HG02759 (cell line): ENCODE data around the gene SHISA6.

Source experiments
- ATAC-seq: cut with Tn5 transposase; IDR thresholded peaks from one replicate; pipeline ENCODE4 v1.9.1; 2021; ENCODE audit warnings: mild to moderate bottlenecking, moderate library complexity; ENCODE audit not compliant: unreplicated experiment

Gene SHISA6

DNA sequence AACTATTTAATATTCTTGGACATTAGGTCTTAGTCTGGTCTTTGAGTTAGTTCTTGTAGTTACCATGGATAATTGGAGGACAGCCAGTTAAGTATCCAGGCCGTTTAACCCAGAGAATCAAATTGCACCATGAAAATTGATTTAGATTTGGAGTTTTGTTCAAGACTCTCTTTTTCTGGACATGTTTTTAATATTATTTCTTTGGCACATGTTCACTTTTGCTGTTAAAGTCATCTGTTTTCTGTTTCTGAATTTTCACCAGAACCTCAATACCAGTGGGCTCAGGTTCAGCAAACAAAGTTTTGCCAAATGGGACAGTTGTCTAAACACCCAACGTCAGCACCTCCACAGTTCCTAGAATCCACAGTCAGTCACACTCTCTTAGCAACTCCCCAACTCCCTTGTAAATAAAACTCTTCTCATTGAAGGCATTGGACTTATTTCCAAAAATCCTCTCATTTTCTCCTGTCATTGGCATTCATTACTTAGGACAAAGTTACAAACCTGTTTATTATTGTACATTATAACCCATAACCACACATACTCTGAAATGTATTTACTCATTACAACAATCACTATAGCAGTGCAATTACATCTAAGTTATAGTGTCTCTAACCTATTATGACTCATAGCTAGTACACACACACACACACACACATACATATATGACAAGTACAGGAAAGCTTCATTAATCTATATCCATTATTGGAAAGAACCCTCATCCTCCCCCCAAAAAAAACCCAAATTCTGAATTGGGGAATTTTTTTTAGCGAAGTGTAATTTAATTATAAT, 323.8 kb downstream of the SHISA6 start:
- ATAC-seq, result no peak

DNA sequence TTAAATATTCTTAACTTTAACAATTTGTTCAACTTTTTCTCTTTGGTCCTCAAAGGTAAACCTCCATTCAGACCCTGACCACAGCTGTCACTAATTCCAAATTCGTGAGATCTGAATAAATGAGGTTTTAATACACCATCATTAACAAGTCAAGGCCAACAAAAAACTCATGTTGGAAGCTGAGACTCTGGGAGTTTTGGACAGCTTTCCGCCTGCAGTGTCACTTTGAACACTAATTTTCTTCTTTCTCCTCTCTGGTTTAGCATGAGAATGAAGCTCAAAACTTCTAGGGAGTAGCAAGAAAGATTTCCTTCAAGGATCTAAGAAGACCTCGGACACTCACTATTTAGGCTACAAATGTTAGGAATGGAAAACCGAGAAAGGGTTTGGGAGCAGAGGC, 324.6 kb downstream of the SHISA6 start:
- ATAC-seq, result no peak

DNA sequence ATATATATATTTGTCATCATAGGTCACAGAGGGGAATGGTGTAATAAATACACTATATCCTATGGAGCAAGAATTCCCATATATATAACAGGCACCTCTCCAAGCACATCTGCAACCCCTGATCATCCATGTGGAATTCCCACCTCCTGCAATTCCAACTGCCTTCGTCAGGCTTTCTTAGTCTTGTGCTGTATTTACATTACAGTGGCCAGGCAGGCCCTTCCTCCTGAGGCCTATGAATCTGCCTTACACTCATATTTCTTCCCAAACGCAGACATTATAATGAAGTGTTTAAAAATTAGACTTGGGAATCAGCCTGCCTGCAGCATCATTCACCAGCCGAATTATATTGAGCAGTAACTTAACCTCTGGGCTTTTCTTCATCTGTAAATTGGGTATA, 338.0 kb downstream of the SHISA6 start:
- ATAC-seq, result no peak

DNA sequence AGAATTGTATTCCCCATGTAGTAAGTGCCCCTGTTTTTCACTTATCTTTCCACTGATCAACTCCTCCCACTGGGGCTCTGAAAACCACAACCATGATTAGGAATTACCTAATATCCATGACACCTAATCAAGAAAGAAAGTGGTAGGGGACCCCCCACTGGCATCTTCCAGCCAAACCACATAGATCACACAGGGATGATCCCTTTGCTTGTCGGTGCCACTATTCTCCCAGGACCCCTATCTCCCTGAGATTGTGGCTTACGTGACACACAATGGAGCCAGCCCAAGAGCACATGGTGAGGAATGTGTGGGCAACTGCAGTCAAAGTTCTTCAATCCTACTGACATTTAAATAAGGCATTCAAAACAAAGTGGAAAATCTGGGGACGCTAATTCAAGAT, 339.7 kb downstream of the SHISA6 start:
- no peak for ATAC-seq

DNA sequence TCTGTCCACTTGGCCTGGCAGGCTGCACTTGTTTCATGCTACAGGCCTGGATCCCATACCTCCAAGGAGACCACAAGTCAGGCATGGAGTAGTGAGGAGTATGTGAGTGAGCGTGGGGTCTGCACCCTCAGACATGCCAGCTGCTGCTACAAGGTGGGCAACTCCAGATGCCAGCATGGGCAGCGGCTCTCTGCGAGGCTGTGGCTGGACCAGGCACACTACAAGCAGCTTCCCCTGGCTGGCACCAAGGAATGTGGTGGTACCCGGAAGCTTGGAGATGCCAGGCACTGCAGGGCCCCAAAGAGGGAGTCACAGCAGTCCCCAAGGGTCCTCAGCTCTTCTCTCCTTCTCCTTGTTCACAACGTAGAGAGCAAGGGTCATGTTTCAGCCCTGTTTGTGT, 341.2 kb downstream of the SHISA6 start:
- no peak for ATAC-seq

DNA sequence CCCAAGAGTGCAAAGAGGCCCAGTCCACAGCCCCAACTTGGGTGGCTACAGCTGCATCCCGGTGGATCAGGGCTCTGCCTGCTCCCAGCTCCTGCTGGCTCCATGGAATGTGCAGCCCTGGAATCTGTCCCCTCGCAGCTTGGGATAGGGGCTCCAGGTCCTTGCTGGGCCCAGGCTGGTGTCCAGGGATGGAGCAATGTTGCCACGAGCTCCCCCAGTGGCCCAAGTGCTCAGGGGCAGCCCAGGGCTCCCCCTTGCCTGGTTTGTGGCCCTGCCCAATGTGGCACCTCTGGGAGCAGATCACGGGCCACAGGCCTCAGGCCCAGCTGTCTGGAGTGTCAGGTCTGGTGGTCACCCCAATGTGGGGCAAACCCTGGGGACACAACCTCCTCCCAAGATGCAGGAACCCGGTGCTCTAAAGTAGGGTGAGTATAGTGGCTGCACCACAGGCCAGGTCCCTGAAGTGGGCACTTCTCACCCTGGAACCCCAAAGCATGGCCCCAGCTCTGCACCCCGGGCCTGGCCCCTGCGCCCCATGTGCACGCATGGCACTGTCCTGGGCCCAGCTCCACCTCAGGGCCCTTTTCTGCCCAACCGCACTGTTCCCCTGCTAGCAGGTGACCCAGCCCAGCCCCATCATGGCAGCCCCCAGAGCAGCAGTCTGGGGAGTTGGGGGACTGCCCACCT, 342.4 kb downstream of the SHISA6 start:
- no peak for ATAC-seq

DNA sequence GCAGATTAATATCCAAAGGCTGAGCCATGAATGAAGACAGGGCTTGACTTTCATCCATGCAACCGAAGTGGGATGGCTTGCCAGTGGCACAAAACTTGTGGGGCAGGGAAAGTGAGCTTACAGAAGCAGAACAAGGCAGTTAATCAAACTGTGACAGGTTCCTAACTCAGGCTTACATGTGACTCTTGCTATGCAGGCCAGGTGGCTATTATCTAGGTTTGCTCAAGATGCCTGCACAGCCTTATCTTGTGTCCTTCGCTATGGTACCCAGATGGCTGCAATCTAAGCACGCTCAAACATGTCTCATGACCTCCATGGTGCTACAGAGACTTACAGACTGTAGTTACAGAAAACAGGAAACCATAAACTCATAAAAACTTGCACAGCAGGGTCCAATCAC, 348.7 kb downstream of the SHISA6 start:
- ATAC-seq, result no peak

DNA sequence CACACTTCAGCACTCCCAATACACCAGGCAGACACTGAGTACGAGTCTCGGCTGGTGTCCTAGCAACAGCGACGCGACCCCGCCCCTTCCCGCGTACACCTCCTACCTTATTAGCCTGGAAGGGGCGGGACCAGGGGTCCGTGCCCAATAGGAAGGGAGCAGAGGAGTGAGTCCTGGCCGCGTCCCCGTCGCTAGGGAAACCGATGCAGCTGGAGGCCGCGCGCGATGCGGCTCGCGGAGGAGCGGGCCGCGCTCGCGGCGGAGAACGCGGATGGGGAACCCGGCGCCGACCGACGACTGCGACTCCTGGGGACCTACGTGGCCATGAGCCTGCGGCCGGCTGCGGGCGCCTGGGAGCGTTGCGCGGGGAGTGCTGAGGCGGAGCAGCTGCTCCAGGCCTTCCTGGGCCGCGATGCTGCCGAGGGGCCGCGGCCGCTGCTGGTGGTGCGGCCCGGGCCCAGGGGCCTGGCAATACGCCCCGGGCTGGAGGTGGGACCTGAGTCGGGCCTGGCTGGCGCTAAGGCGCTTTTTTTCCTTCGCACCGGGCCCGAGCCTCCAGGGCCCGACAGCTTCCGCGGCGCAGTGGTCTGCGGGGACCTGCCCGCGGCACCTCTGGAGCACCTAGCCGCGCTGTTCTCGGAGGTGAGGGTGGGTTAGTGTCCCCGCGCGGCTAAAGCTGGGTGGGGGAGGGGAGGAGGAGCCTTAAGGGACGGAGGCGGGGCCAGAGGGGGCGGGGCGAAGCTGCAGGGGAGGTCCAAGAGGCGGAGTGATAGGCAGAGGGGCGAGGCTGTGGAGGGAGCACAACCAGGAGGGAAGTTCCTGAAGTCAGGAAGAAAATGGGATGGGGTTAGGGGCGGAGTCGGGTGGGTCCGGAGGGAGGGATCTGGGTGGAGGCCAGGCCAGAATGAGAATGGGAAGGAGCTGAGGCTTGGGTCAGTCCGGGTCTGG, 357.5 kb downstream of the SHISA6 start, which contains the start of gene DNAH9:
DNAH9 (plus strand) TSS at position 197 of the 948 bp plus-strand sequence; CDS start at position 226, 29 bp downstream.
- ATAC-seq, result no peak

DNA sequence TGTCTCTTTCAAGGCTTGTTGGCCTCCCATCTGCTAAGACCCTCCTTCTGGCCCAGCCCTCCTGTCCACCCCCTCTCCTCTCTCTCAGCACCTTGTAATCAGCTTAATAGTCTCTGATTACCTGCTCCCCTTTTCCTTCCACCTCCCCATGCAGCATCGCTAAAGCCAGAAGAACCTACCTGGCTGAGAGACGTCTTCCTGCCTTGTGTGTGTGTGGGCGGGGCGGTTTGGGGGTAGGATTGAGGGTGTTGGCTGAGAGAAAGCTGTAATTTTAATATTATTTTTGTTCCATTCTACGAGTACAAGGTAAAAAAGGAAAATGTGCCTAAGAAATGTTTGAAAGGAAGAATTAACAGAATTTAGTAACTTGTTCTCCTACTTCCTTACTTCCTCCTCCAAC, 360.6 kb downstream of the SHISA6 start:
- no peak for ATAC-seq

DNA sequence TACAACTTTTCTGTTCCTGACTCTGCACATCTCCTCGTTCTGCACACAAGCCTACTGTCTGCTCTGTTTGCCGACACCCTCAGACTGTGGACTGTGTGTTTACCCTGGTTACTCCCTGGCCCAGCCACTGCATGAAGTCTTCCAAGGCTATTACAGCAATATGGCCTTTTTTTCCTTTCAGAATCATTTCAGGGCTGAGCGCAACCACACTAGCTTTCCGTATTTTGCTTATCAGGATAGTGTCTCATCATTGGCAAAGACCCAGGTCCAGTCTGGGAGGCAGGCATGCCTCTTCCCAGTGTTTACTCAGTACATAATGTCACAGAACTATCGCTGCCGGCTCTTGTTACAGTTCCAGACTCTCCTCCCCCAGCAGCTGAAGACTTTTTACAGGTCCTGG, 367.4 kb downstream of the SHISA6 start:
- ATAC-seq, result no peak

DNA sequence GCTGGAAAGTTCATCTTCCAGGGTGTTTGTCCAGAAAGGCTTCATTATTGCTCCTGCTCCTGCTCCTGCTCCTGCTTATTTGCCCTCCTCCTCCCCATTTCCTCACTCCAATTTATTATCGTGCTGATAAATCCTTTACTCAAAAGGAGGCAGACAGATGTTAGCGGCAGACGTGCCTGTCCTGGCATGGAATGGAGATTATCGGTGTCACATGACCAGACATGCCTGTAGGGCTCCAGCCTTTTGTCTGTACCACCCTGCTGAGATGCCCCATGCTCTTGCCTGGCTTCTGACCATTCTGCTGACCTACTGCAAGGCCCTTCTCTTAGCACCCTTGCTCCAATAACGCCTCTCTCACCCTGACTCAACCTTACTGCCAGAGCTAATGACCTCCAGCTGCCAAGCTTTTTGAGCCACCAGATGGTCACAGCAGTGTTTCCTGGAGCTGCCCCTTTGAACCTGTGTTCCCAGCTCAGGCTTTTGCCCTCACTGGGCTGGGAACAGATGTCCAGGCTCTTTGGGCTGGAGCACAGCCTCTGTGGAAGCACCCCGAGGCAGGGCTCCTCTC, 370.1 kb downstream of the SHISA6 start:
- ATAC-seq, result no peak

DNA sequence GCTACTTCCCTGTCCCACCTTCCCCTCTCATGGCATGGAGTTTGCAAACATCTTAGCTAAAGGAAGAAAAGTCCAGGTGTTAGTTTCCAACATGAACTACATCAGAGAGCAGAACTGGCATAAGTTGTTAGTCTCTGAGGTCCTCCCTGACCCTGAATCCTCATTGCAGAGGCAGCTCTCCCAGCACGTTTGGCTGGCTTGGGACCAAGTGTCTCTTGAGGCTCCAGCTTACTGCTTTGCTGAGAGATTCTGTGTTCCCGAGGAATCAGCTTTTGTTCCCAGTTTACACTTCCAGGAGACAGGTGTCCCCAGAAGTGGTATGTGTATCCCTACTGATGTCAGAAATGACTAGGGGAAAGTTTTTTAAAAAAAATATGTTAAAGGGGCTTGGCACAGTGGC, 371.9 kb downstream of the SHISA6 start:
- no peak for ATAC-seq
